Nasal cavity respiratory epithelium epithelial cell of viscerocranial mucosa (primary cell): Measurements from ENCODE around the gene PLIN4. TPM values are rescaled to one million over a fixed set of nuclear protein-coding genes. Genes with fewer than 3 reads are reported as not detected.

Experiments used
- total RNA-seq: library from RNA; depleted of rRNA; stranded (reverse); fragments of >200 nt; gene quantifications from 2 replicates; pipeline ENCODE4 v1.2.3, GENCODE V29; 2014

Gene PLIN4
- total RNA-seq, result 2.4 and 12.9 TPM in 2 replicates

GRCh38 chr19:4518345-4519171 is at the start of gene PLIN4:
TSS of gene PLIN4 (minus strand) at chr19:4518486. CDS start at chr19:4518272, 214 bp downstream.

GRCh38 chr19:4559569-4559968 is 41.3 kb upstream of the PLIN4 start, which contains the start of gene SEMA6B:
TSS of gene SEMA6B (minus strand) at chr19:4559684. CDS start at chr19:4558457, 1,227 bp downstream.

GRCh38 chr19:4539693-4540581 is 21.7 kb upstream of the PLIN4 start, which contains the start of gene LRG1:
TSS of gene LRG1 (minus strand) at chr19:4540036. CDS start at chr19:4540013, 23 bp downstream.

GRCh38 chr19:4534836-4535658 is 16.8 kb upstream of the PLIN4 start, which contains the start of gene PLIN5:
TSS of gene PLIN5 (minus strand) at chr19:4535224. CDS start at chr19:4534074, 1,150 bp downstream.

GRCh38 chr19:4472174-4472974 is 45.9 kb downstream of the PLIN4 start, which contains the start of gene HDGFL2:
TSS of gene HDGFL2 (plus strand) at chr19:4472297. CDS start at chr19:4472351, 54 bp downstream.

GRCh38 chr19:4457654-4458395 is 60.5 kb downstream of the PLIN4 start, which contains the start of gene UBXN6:
TSS of gene UBXN6 (minus strand) at chr19:4457794. CDS start at chr19:4457697, 97 bp downstream.

Other genes starting within 250 kb of the PLIN4 start
- gene SHD, start 239.2 kb downstream of the PLIN4 start, total RNA-seq, result not detected in 2 replicates
- not detected in 2 replicates for gene TMIGD2, start 216.1 kb downstream of the PLIN4 start, total RNA-seq
- gene FSD1, start 213.9 kb downstream of the PLIN4 start, total RNA-seq, result under 0.01 and 0.07 TPM in 2 replicates
- 52.2 and 59.1 TPM in 2 replicates for gene STAP2, start 179.7 kb downstream of the PLIN4 start, total RNA-seq
- gene MPND, start 174.9 kb downstream of the PLIN4 start, total RNA-seq, result 3.8 and 7.5 TPM in 2 replicates
- 31.1 and 55.2 TPM in 2 replicates for gene SH3GL1, start 117.9 kb downstream of the PLIN4 start, total RNA-seq
- gene CHAF1A, start 115.8 kb downstream of the PLIN4 start, total RNA-seq, result 5.5 and 5.8 TPM in 2 replicates
- 69.9 and 90.6 TPM in 2 replicates for gene UBXN6, start 60.7 kb downstream of the PLIN4 start, total RNA-seq
- 46.0 and 48.5 TPM in 2 replicates for gene HDGFL2, start 46.2 kb downstream of the PLIN4 start, total RNA-seq
- 0.07 TPM in 1 of 2 replicates, not detected in the other for gene PLIN5, start 16.7 kb upstream of the PLIN4 start, total RNA-seq
- gene LRG1, start 21.6 kb upstream of the PLIN4 start, total RNA-seq, result 2.1 TPM in 1 of 2 replicates, not detected in the other
- gene SEMA6B, start 41.2 kb upstream of the PLIN4 start, total RNA-seq, result under 0.01 TPM in 2 replicates
- 0.68 and 0.85 TPM in 2 replicates for gene TNFAIP8L1, start 121.0 kb upstream of the PLIN4 start, total RNA-seq
- gene MYDGF, start 151.9 kb upstream of the PLIN4 start, total RNA-seq, result 122 and 383 TPM in 2 replicates
- gene DPP9, start 205.4 kb upstream of the PLIN4 start, total RNA-seq, result 38.3 and 40.3 TPM in 2 replicates